H1 (cell line): ENCODE measurements around the gene ANAPC5. TPM values are rescaled to one million over a fixed set of nuclear protein-coding genes. Genes with fewer than 3 reads are reported as not detected.

ENCODE experiments used
- BACH1 ChIP-seq: IDR thresholded peaks from 2 replicates; pipeline ENCODE4 v1.6.1; 2012; ENCODE audit warnings: low read length, improper control_type of control experiment
- JUN ChIP-seq: IDR thresholded peaks from 2 replicates; pipeline ENCODE4 v1.6.1; 2011; ENCODE audit warnings: low read depth, mild to moderate bottlenecking, improper control_type of control experiment, low read length
- RXRA ChIP-seq: IDR thresholded peaks from 2 replicates; pipeline ENCODE4 v1.6.1; 2011; ENCODE audit warnings: low read depth, mild to moderate bottlenecking, low read length, moderate library complexity; ENCODE audit not compliant: insufficient read depth
- SIRT6 ChIP-seq: IDR thresholded peaks from one replicate; pipeline ENCODE4 v1.7.1; 2012; ENCODE audit warnings: low read length, inconsistent platforms
- TBP ChIP-seq: IDR thresholded peaks from 2 replicates; pipeline ENCODE4 v1.6.1; 2011; ENCODE audit warnings: low read depth, low read length, improper control_type of control experiment
- polyA plus RNA-seq, 7 experiments: library from polyadenylated mRNA; depleted of rRNA in 3 of 7; stranded (reverse) in 5 of 7; unstranded in 2 of 7; fragments of >200 nt in 5 of 7; fragments of 200-250 nt in 2 of 7; gene quantifications; 1 replicate in 5 of 7; 2 replicates in 1 of 7; 4 replicates in 1 of 7; pipeline versions ENCODE4 v1.2.1 to v1.2.3, GENCODE V29; 2011 to 2013; ENCODE audit warnings: missing spikeins in 2 of 7, mixed read lengths in 2 of 7
- total RNA-seq: library from RNA; stranded (reverse); fragmentation: NEBNext Ultra II Directional; extraction: Animal tissue kit (Norgen Biotek cat#: 25700); gene quantifications from 2 replicates; pipeline ENCODE4 v1.2.1, GENCODE V29; 2021

ANAPC5 gene
- total and polyA plus RNA-seq, 2 of the 8 experiments (the other 6 are each of a cell fraction or from before 2014, with no cell fraction given), result 103 to 127 TPM

GRCh38 chr12:121364683-121365121 lies 12.5 kb upstream of the ANAPC5 start (continued):
- TF ChIP-seq RXRA (no peak), SIRT6 (no peak), JUN (no peak), TBP (no peak), BACH1 (no peak)
- TF ChIP-seq, all 59 proteins: peak for 0
